ENCODE results near the gene CAMK2B.

CAMK2B gene

DNA sequence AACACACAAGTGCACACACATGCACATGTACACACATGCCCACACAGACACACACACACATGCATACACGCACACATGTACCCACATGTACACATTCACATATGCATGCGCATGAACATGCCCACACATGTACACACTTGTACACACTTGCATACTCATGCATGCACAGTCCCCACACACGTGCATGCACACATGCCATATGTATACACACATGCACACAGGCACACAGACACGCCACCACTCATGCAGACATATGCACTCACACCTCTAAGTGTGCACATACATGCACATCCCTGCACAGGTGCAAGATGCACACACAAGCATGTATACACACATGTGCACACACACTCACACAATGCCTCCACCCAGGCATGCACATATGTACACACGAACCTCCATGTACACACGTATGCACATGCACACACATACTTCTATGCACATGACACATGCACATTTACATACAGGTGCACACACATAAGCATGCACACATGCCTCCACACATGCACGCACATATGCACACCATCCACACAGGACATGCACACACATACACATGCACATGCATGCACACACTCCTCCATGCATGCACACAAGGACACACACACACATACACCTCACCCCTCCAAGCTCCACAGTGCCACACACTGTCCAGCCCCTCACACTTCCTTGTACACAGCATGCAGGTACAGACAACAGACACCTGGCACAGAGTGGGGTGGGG, 78.8 kb downstream of the CAMK2B start:
- TF ChIP-seq, protein P1, sequence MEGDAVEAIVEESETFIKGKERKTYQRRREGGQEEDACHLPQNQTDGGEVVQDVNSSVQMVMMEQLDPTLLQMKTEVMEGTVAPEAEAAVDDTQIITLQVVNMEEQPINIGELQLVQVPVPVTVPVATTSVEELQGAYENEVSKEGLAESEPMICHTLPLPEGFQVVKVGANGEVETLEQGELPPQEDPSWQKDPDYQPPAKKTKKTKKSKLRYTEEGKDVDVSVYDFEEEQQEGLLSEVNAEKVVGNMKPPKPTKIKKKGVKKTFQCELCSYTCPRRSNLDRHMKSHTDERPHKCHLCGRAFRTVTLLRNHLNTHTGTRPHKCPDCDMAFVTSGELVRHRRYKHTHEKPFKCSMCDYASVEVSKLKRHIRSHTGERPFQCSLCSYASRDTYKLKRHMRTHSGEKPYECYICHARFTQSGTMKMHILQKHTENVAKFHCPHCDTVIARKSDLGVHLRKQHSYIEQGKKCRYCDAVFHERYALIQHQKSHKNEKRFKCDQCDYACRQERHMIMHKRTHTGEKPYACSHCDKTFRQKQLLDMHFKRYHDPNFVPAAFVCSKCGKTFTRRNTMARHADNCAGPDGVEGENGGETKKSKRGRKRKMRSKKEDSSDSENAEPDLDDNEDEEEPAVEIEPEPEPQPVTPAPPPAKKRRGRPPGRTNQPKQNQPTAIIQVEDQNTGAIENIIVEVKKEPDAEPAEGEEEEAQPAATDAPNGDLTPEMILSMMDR (conservative IDR thresholded peaks at IDR 0.05; ENCODE audit: control insufficient read depth, insufficient read depth, low read depth, low read length), result no peak
- H3K4me3 ChIP-seq (ENCODE audit: control insufficient read depth, low read depth, low read length), result no peak overlapping the region
- no peak for DNase-seq (ENCODE audit: low read depth)

DNA sequence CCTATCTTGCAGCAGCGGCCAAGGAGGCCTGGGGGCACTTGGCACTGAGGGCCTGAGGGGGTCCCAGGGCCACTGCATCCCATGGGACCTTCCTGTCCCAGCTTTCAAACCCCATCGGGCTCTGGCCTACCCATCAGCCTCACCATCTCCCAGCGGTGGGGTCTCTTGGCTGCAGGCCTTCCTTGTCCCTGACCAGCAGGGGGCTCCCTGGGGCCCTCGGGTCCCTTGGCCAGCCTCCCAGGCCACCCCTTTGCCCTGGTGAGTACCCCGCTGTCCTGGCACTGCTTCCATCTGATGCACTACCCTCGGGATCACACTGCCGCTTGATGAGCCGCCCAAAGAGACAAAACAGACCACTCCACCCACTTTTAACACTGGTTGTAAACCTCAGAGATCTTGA, 81.1 kb downstream of the CAMK2B start:
- DNase-seq (ENCODE audit: low read depth), result no peak
- TF ChIP-seq, protein P1 (conservative IDR thresholded peaks at IDR 0.05; ENCODE audit: control insufficient read depth, insufficient read depth, low read depth, low read length), result peak; percentile 44

DNA sequence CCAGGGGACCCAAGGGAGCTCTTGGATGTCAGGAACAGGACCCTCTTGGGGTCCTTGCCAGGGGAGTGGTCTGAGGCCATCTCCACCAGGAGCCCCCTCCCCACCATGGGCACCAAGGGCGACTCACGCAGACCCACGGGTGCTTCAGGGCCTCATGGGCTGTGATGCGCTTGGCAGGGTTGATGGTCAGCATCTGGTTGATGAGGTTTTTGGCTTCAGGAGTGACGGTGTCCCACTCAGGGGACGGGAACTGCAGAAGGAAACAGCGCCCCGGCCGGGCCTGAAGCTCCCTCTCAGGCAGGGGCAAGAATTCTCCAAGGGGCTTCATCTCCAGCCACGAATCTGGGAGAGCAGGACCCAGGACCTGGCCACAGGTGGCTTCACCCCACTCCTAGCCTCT, 83.3 kb downstream of the CAMK2B start:
- H3K4me3 ChIP-seq (ENCODE audit: control insufficient read depth, low read depth, low read length), result no peak overlapping the region
- TF ChIP-seq, protein P1 (conservative IDR thresholded peaks at IDR 0.05; ENCODE audit: control insufficient read depth, insufficient read depth, low read depth, low read length), result no peak
- DNase-seq (ENCODE audit: low read depth), result no peak

More for the DNA sequence above, 81.1 kb downstream of the CAMK2B start:
- no peak overlapping the region for H3K4me3 ChIP-seq (ENCODE audit: control insufficient read depth, low read depth, low read length)

DNA sequence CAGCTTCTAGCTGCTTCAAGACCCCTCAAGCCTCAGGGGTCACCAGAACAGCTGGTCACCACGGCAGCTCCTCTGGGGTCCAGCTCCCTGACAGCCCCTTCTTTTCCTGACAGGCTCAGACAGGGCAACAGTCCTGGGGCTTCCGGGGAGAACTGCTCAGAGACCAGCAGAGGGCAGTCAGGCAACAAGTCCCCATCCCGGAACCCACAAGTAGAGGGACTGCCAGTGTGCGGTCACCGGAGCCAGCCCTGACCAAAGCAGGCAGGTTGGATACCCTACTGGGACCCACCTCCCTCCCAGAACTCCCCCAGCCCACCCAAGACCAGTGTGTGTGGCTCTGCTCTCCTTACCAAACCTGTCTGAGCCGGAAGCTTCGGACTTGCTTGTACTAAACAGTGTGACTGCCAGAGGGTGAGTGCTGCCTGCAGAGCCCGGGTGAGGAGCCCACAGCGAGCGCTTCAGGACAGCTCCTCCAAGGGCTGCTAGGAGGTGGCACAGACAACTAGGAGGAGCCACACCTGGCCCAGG, 84.3 kb downstream of the CAMK2B start:
- DNase-seq (ENCODE audit: low read depth), result peak; percentile 82
- TF ChIP-seq, protein P1 (conservative IDR thresholded peaks at IDR 0.05; ENCODE audit: control insufficient read depth, insufficient read depth, low read depth, low read length), result peak; percentile 87
- H3K4me3 ChIP-seq (ENCODE audit: control insufficient read depth, low read depth, low read length), result peak overlapping the region; percentile 5

DNA sequence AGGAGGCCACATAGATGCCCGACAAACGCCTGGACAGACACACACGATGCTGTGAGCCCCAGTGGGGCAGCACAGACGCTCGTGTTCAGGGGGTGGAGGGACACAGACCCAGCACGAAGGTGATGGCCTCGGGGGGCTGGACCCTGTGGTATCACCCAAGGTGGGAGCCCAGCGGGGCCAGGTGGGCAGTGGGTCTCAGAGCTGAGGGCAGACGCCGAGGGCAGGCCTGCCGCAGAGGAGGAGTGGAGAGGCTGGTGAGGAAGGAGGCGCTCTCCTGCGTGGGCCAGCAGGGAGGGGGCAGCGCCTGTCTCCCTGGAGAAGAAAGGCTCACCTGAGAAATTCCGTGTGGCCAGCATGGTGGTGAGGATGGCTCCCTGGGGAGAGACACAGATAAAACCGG, 85.0 kb downstream of the CAMK2B start:
- TF ChIP-seq, protein P1 (conservative IDR thresholded peaks at IDR 0.05; ENCODE audit: control insufficient read depth, insufficient read depth, low read depth, low read length), result no peak
- no peak for DNase-seq (ENCODE audit: low read depth)
- H3K4me3 ChIP-seq (ENCODE audit: control insufficient read depth, low read depth, low read length), result no peak overlapping the region

DNA sequence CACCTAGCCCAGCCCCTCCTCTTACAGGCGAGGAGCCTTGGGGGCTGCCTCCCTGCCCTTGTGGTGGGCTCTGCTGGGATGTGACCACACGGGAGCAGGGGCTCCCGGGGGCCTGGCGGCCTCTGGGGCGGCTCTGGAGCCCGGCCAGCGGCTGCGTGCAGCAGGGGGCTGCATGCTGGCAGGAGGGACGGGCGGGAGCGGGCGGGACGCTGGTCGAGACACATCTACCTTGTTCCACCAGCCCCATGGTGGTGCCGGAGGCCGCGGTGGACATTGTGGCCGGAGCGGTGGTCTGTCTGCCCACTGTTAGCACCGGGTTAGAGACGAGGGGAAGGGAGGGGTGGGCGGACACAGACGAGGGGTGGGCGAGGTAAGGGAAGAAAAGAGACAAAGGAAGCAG, 86.0 kb downstream of the CAMK2B start:
- no peak overlapping the region for H3K4me3 ChIP-seq (ENCODE audit: control insufficient read depth, low read depth, low read length)
- TF ChIP-seq, protein P1 (conservative IDR thresholded peaks at IDR 0.05; ENCODE audit: control insufficient read depth, insufficient read depth, low read depth, low read length), result no peak
- DNase-seq (ENCODE audit: low read depth), result no peak

Data from fibroblast of mammary gland (primary cell).